SH-SY5Y (cell line): Measurements from ENCODE around the gene ZNF775.

ENCODE experiments used
- GATA2 ChIP-seq: IDR thresholded peaks from 2 replicates; pipeline ENCODE4 v1.6.1; 2011; ENCODE audit warnings: mild to moderate bottlenecking, low read depth, low read length
- GATA3 ChIP-seq: IDR thresholded peaks from 2 replicates; pipeline ENCODE4 v1.6.1; 2011; ENCODE audit warnings: low read depth, mild to moderate bottlenecking, low read length, moderate library complexity

- no peak for TF ChIP-seq GATA2
- no peak for TF ChIP-seq GATA3
Measured at GRCh38 chr7:150358988-150359621, 20.0 kb upstream of the ZNF775 start.
